GM06990 (cell line): Measurements from ENCODE around the gene ZSCAN5B.
"Not testable (repeated sequence)": the region's sequence is repeated elsewhere in the genome, so short reads cannot be mapped to it uniquely, and the experiment has no call there.

Experiments
- DNase-seq: peaks from one replicate; pipeline ENCODE4 v3.0.0-alpha.2; 2011; ENCODE audit not compliant: insufficient read length; ENCODE audit errors: extremely low read depth
- H3K27me3 ChIP-seq: replicated peaks from 2 replicates; pipeline ENCODE4 v1.6.0; 2011; ENCODE audit warnings: low read length; ENCODE audit not compliant: control insufficient read depth, insufficient read depth
- H3K36me3 ChIP-seq: 2 replicates; pipeline ENCODE4 v1.5.1; 2011; ENCODE audit warnings: low read length; ENCODE audit not compliant: control insufficient read depth, insufficient read depth
- H3K4me3 ChIP-seq: replicated peaks from 2 replicates; pipeline ENCODE4 v1.5.1; 2011; ENCODE audit warnings: low read depth, mild to moderate bottlenecking, control low read depth, low read length
- CTCF ChIP-seq: IDR thresholded peaks from 2 replicates; pipeline ENCODE4 v1.5.1; 2011; ENCODE audit warnings: low read length, control low read depth, mild to moderate bottlenecking, inconsistent platforms; ENCODE audit not compliant: insufficient read depth, poor library complexity, severe bottlenecking

ZSCAN5B gene

GRCh38 chr19:56177564-56178243 lies 19.9 kb downstream of the ZSCAN5B start:
- H3K4me3 ChIP-seq: no peak overlapping the region
- DNase-seq: no peak
- H3K36me3 ChIP-seq: no peaks in the 10 kb centered on the region
- TF ChIP-seq CTCF: no peak
- no peaks in the 10 kb centered on the region for H3K27me3 ChIP-seq

- TF ChIP-seq CTCF: no peak
- DNase-seq: no peak
- Histone ChIP-seq H3K27me3 (no peaks in the 10 kb centered on the region), H3K36me3 (no peaks in the 10 kb centered on the region), H3K4me3 (no peak overlapping the region)
Measured at GRCh38 chr19:56176881-56177280, 20.7 kb downstream of the ZSCAN5B start.

GRCh38 chr19:56176310-56176709 lies 21.3 kb downstream of the ZSCAN5B start:
- DNase-seq, H3K4me3 ChIP-seq, H3K36me3 ChIP-seq, H3K27me3 ChIP-seq: not testable (repeated sequence)

- H3K4me3 ChIP-seq, H3K27me3 ChIP-seq, H3K36me3 ChIP-seq, DNase-seq: not testable (repeated sequence)
Measured at GRCh38 chr19:56175861-56176307, 21.7 kb downstream of the ZSCAN5B start, which contains the start of gene GALP. TSS of gene GALP (plus strand) at chr19:56176008. CDS start at chr19:56177109, 1,101 bp downstream.

GRCh38 chr19:56174550-56174949 lies 23.0 kb downstream of the ZSCAN5B start:
- no peak for DNase-seq
- TF ChIP-seq CTCF: no peak
- no peak overlapping the region for H3K4me3 ChIP-seq
- H3K27me3 ChIP-seq: no peaks in the 10 kb centered on the region
- no peaks in the 10 kb centered on the region for H3K36me3 ChIP-seq

GRCh38 chr19:56174086-56174485 lies 23.5 kb downstream of the ZSCAN5B start:
- no peak overlapping the region for H3K4me3 ChIP-seq
- H3K36me3 ChIP-seq: no peaks in the 10 kb centered on the region
- TF ChIP-seq CTCF: no peak
- no peaks in the 10 kb centered on the region for H3K27me3 ChIP-seq
- no peak for DNase-seq

- Histone ChIP-seq H3K4me3 (no peak overlapping the region), H3K27me3 (no peaks in the 10 kb centered on the region), H3K36me3 (no peaks in the 10 kb centered on the region)
- no peak for TF ChIP-seq CTCF
- no peak for DNase-seq
Measured at GRCh38 chr19:56170261-56170660, 27.3 kb downstream of the ZSCAN5B start.
